HL-60 (cell line): ENCODE results near the gene AAMP.

Experiments
- DNase-seq, 2 experiments: peaks; one replicate each; pipeline ENCODE4 v3.0.0-alpha.2; 2010 to 2020; ENCODE audit warnings: low read depth in 1 of 2, low spot score in 1 of 2
- H3K27ac ChIP-seq: fragments of 250-450 bp; sonication (Bioruptor Pico); replicated peaks from 2 replicates; pipeline ENCODE4 v1.5.1; 2020; ENCODE audit warnings: mild to moderate bottlenecking, moderate library complexity
- H3K27me3 ChIP-seq: fragments of 250-450 bp; sonication (Bioruptor Pico); 2 replicates; pipeline ENCODE4 v1.5.1; 2021; ENCODE audit warnings: mild to moderate bottlenecking, moderate library complexity; ENCODE audit not compliant: insufficient read depth, poor library complexity, severe bottlenecking
- H3K4me3 ChIP-seq: replicated peaks from 2 replicates; pipeline ENCODE4 v1.5.1; 2011; ENCODE audit warnings: mild to moderate bottlenecking, control low read depth, low read length; ENCODE audit not compliant: insufficient read depth
- CTCF ChIP-seq: IDR thresholded peaks from one replicate; pipeline ENCODE4 v1.5.1; 2011; ENCODE audit warnings: low read length, control low read depth, inconsistent platforms; ENCODE audit not compliant: insufficient read depth
- GABPA ChIP-seq: IDR thresholded peaks from 2 replicates; pipeline ENCODE4 v1.6.1; 2012; ENCODE audit warnings: low read depth
- POLR2AphosphoS5 ChIP-seq: IDR thresholded peaks from 2 replicates; pipeline ENCODE4 v1.6.1; 2012; ENCODE audit warnings: low read depth
- REST ChIP-seq: IDR thresholded peaks from 2 replicates; pipeline ENCODE4 v1.6.1; 2012; ENCODE audit warnings: low read depth; ENCODE audit not compliant: insufficient replicate concordance
- SPI1 ChIP-seq: IDR thresholded peaks from 2 replicates; pipeline ENCODE4 v1.6.1; 2012; ENCODE audit warnings: low read depth, mild to moderate bottlenecking, borderline replicate concordance

AAMP gene

DNA sequence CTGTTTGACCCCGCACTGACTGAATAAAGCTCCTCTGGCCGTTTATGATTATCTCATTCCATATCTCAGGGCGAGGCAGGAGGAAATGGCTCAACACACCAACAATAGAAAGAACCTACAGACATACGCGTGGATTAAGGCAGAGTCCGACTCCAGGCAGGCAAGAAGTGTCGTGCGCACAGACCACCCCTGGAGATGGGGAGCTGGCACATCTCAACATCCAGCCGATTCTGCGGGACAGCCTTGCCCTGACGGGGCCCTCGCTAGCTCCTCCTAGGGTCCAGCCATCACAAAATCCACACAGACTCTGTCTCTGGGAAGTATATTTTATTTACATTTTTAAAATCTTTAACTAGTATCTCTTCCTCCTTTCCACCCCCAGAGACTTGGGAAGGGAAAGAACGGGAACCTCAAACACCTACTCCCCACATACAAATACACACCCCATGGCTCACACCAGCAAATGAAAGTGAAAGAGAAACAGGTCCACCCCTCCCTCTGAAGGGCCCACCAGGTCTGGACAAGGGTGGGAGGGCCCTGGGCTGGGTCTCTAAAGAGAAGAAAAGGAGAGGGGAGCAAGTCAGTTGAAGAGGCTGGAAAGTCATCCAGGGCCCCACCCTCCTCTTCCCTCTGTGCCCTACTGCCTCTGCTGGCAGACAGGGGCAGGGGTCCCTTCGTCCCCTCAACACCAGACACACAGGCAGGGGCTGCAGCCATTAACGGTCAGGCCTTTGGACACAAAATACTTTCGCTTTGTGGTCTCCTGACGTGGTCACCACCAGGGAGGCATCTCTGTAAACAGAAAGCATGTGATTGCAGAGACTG is 5.9 kb downstream of the AAMP start:
- H3K27ac ChIP-seq = no peak overlapping the region
- no peak for TF ChIP-seq GABPA
- no peak for TF ChIP-seq POLR2AphosphoS5
- no peak for TF ChIP-seq REST
- no peak for TF ChIP-seq CTCF
- no peak for TF ChIP-seq SPI1
- no peak overlapping the region for H3K4me3 ChIP-seq
- no peaks in the 10 kb centered on the region for H3K27me3 ChIP-seq
- no peak for DNase-seq

- Histone ChIP-seq H3K4me3 (no peak overlapping the region), H3K27ac (no peak overlapping the region), H3K27me3 (no peaks in the 10 kb centered on the region)
- TF ChIP-seq GABPA = no peak
- TF ChIP-seq POLR2AphosphoS5 = 0 out of 2 replicates have a peak, but pooled peaks have one; percentile 21
- TF ChIP-seq CTCF = no peak
- no peak for TF ChIP-seq SPI1
- TF ChIP-seq REST = no peak
- DNase-seq = no peak
Observed at GRCh38 chr2:218262631-218263586, 7.0 kb downstream of the AAMP start.

- Histone ChIP-seq H3K4me3 (no peak overlapping the region), H3K27ac (no peak overlapping the region), H3K27me3 (no peaks in the 10 kb centered on the region)
- DNase-seq = no peak
- TF ChIP-seq CTCF (no peak), POLR2AphosphoS5 (no peak), GABPA (no peak), REST (no peak), SPI1 (no peak)
Observed at GRCh38 chr2:218262237-218262600, 7.7 kb downstream of the AAMP start.
